ENCODE results near the gene ATP6V0A1.
A peak's percentile ranks its signal among the peaks of the same experiment; 100 is the strongest.
"Not testable (repeated sequence)": the region's sequence is repeated elsewhere in the genome, so short reads cannot be mapped to it uniquely, and the experiment has no call there.

Gene ATP6V0A1

GRCh38 chr17:42554250-42555121, 95.8 kb downstream of the ATP6V0A1 start:
- peak overlapping the region; percentile 84 to 92 for H3K27ac ChIP-seq
- no peak for TF ChIP-seq CTCF (IDR thresholded peaks at IDR 0.05)
- H3K4me3 ChIP-seq = peak overlapping the region; percentile 99
- peak; percentile 91 for DNase-seq (ENCODE audit: low spot score)

- no peak for TF ChIP-seq CTCF (IDR thresholded peaks at IDR 0.05)
- no peak for DNase-seq (ENCODE audit: low spot score)
- Histone ChIP-seq H3K27ac (peak overlapping the region; percentile 84 to 92), H3K4me3 (peak overlapping the region; percentile 99)
Measured at GRCh38 chr17:42555122-42555622, 96.5 kb downstream of the ATP6V0A1 start.

- DNase-seq (ENCODE audit: low spot score); H3K4me3 ChIP-seq; H3K27ac ChIP-seq: not testable (repeated sequence)
Measured at GRCh38 chr17:42555961-42556617, 97.4 kb downstream of the ATP6V0A1 start.

GRCh38 chr17:42559075-42559474, 100.4 kb downstream of the ATP6V0A1 start:
- no peak overlapping the region for H3K4me3 ChIP-seq
- no peak for TF ChIP-seq CTCF (IDR thresholded peaks at IDR 0.05)
- no peak for DNase-seq (ENCODE audit: low spot score)
- H3K27ac ChIP-seq = no peak overlapping the region

GRCh38 chr17:42560246-42560645, 101.6 kb downstream of the ATP6V0A1 start:
- DNase-seq (ENCODE audit: low spot score) = no peak
- no peak for TF ChIP-seq CTCF (IDR thresholded peaks at IDR 0.05)
- no peak overlapping the region for H3K27ac ChIP-seq

GRCh38 chr17:42561897-42562387, 103.3 kb downstream of the ATP6V0A1 start, which contains the start of gene COASY:
Gene COASY, plus strand, starts transcription at chr17:42562148. Its CDS starts 475 bp downstream, at chr17:42562623.
- TF ChIP-seq CTCF (IDR thresholded peaks at IDR 0.05) = no peak
- peak; percentile 97 for DNase-seq (ENCODE audit: low spot score)
- H3K27ac ChIP-seq = peak within 1 kb of the TSS; percentile 53 to 93
- H3K4me3 ChIP-seq = peak within 1 kb of the TSS; percentile 80

More at GRCh38 chr17:42560246-42560645, 101.6 kb downstream of the ATP6V0A1 start:
- H3K4me3 ChIP-seq = no peak overlapping the region

- TF ChIP-seq CTCF (IDR thresholded peaks at IDR 0.05) = no peak
- DNase-seq (ENCODE audit: low spot score) = no peak
- Histone ChIP-seq H3K4me3 (peak overlapping the region; percentile 80), H3K27ac (peak overlapping the region; percentile 53 to 93)
Measured at GRCh38 chr17:42562388-42563142, 103.9 kb downstream of the ATP6V0A1 start.
